HEK293T (cell line): ENCODE results near the gene MAP3K21.
A peak's percentile ranks its signal among the peaks of the same experiment; 100 is the strongest.

Experiments used
- CTCF ChIA-PET: fragments of 350-600 bp; formaldehyde crosslinking; extraction: SDS; loops from one replicate; lab custom pipeline; 2021; ENCODE audit warnings: antibody characterized with exemption, inconsistent platforms; lab: Yijun Ruan, JAX
- POLR2A ChIA-PET: fragments of 350-600 bp; formaldehyde crosslinking; extraction: SDS; loops from one replicate; lab custom pipeline; 2020; ENCODE audit warnings: antibody characterized with exemption, inconsistent platforms; lab: Yijun Ruan, JAX
- DNase-seq: peaks from one replicate; pipeline ENCODE4 v3.0.0; 2012; ENCODE audit warnings: mixed read lengths; ENCODE audit errors: extremely low spot score
- ARNT ChIP-seq: fragments of 450-650 bp; IDR thresholded peaks from 2 replicates; pipeline ENCODE4 v1.6.1; 2017; ENCODE audit warnings: mild to moderate bottlenecking
- BHLHE40 ChIP-seq: fragments of 450-650 bp; IDR thresholded peaks from 2 replicates; pipeline ENCODE4 v1.6.1; 2016; ENCODE audit warnings: mild to moderate bottlenecking, moderate library complexity, borderline replicate concordance
- CTBP1 ChIP-seq: fragments of 450-650 bp; IDR thresholded peaks from 2 replicates; pipeline ENCODE4 v1.6.1; 2016; ENCODE audit warnings: borderline replicate concordance
- ELF4 ChIP-seq: fragments of 450-650 bp; IDR thresholded peaks from 2 replicates; pipeline ENCODE4 v1.6.1; 2017; ENCODE audit warnings: antibody characterized with exemption
- FOXA1 ChIP-seq: fragments of 450-650 bp; IDR thresholded peaks from 2 replicates; pipeline ENCODE4 v1.6.1; 2016; ENCODE audit warnings: mild to moderate bottlenecking
- FOXK2 ChIP-seq: fragments of 450-650 bp; IDR thresholded peaks from 2 replicates; pipeline ENCODE4 v1.6.1; 2016; ENCODE audit warnings: mild to moderate bottlenecking
- FOXM1 ChIP-seq: fragments of 450-650 bp; IDR thresholded peaks from 2 replicates; pipeline ENCODE4 v1.6.1; 2017; ENCODE audit warnings: mild to moderate bottlenecking, borderline replicate concordance
- HDGF ChIP-seq: fragments of 450-650 bp; IDR thresholded peaks from 2 replicates; pipeline ENCODE4 v1.6.1; 2017; ENCODE audit warnings: antibody characterized with exemption, borderline replicate concordance
- L3MBTL2 ChIP-seq: fragments of 450-650 bp; conservative IDR thresholded peaks from 2 replicates; pipeline ENCODE4 v1.6.1; 2016; ENCODE audit warnings: mild to moderate bottlenecking
- LEF1 ChIP-seq: fragments of 450-650 bp; IDR thresholded peaks from 2 replicates; pipeline ENCODE4 v1.6.1; 2017; ENCODE audit warnings: mild to moderate bottlenecking, borderline replicate concordance
- NFRKB ChIP-seq: fragments of 450-650 bp; IDR thresholded peaks from 2 replicates; pipeline ENCODE4 v1.6.1; 2016; ENCODE audit warnings: mild to moderate bottlenecking, moderate library complexity
- PKNOX1 ChIP-seq: fragments of 450-650 bp; IDR thresholded peaks from 2 replicates; pipeline ENCODE4 v1.6.1; 2016
- SP1 ChIP-seq: fragments of 450-650 bp; IDR thresholded peaks from 2 replicates; pipeline ENCODE4 v1.6.1; 2017
- SUZ12 ChIP-seq: fragments of 450-650 bp; IDR thresholded peaks from 2 replicates; pipeline ENCODE4 v1.6.1; 2016; ENCODE audit warnings: mild to moderate bottlenecking
- TARDBP ChIP-seq: fragments of 450-650 bp; IDR thresholded peaks from 2 replicates; pipeline ENCODE4 v1.6.1; 2016
- ZNF384 ChIP-seq: fragments of 450-650 bp; IDR thresholded peaks from 2 replicates; pipeline ENCODE4 v1.6.1; 2016

MAP3K21 gene

GRCh38 chr1:233421293-233421692 is 93.8 kb downstream of the MAP3K21 start:
- no peak for DNase-seq
- TF ChIP-seq HDGF (no peak), LEF1 (no peak), TARDBP (no peak), ARNT (no peak), PKNOX1 (no peak), FOXM1 (no peak), L3MBTL2 (no peak), FOXA1 (no peak), ZNF384 (no peak), NFRKB (no peak)
- CTCF ChIA-PET: no interaction called here
- POLR2A ChIA-PET: no interaction called here

GRCh38 chr1:233424779-233425178 is 97.3 kb downstream of the MAP3K21 start:
- TF ChIP-seq BHLHE40 (no peak), FOXM1 (no peak), PKNOX1 (no peak), HDGF (no peak), LEF1 (no peak), SP1 (no peak), TARDBP (no peak), FOXK2 (no peak)
- DNase-seq: no peak
- POLR2A ChIA-PET: no interaction called here
- CTCF ChIA-PET: no interaction called here

GRCh38 chr1:233427907-233428306 is 100.4 kb downstream of the MAP3K21 start:
- CTCF ChIA-PET: interaction anchor here (0.6 kb wide), 2 partner anchors 317 to 573 kb away, joined by 3 read pairs; no protein-coding TSS in a partner anchor
- TF ChIP-seq ARNT: no peak
- no peak for DNase-seq
- POLR2A ChIA-PET: no interaction called here

- no peak for TF ChIP-seq SP1
- TF ChIP-seq PKNOX1: no peak
- TF ChIP-seq ARNT: no peak
- no peak for TF ChIP-seq L3MBTL2
- no peak for TF ChIP-seq BHLHE40
- no peak for TF ChIP-seq NFRKB
- TF ChIP-seq HDGF: no peak
- no peak for TF ChIP-seq FOXK2
- TF ChIP-seq SUZ12: no peak
- no peak for TF ChIP-seq ELF4
- no peak for DNase-seq
- ChIA-PET CTCF (no interaction called here), POLR2A (no interaction called here)
Observed at GRCh38 chr1:233431753-233432403, 104.4 kb downstream of the MAP3K21 start.

- POLR2A ChIA-PET: no interaction called here
Observed at GRCh38 chr1:233432916-233433315, 105.4 kb downstream of the MAP3K21 start.

GRCh38 chr1:233433436-233434210 is 106.1 kb downstream of the MAP3K21 start:
- ChIA-PET CTCF (interaction anchor here (1.0 kb wide), 1 partner anchor 357 kb away, joined by 3 read pairs; no protein-coding TSS in a partner anchor), POLR2A (no interaction called here)
- DNase-seq: no peak
- TF ChIP-seq ARNT: no peak
- TF ChIP-seq PKNOX1: peak; percentile 48
- no peak for TF ChIP-seq ZNF384
- no peak for TF ChIP-seq L3MBTL2
- TF ChIP-seq ELF4: no peak
- TF ChIP-seq LEF1: no peak
- TF ChIP-seq FOXM1: no peak

More at GRCh38 chr1:233432916-233433315, 105.4 kb downstream of the MAP3K21 start:
- CTCF ChIA-PET: no interaction called here
- TF ChIP-seq ELF4: no peak
- no peak for TF ChIP-seq SP1
- no peak for TF ChIP-seq HDGF
- TF ChIP-seq CTBP1: no peak
- TF ChIP-seq NFRKB: no peak
- no peak for DNase-seq
